Loucy (cell line): ENCODE results near the gene EFEMP1.

Experiments used
- H2AFZ ChIP-seq: fragments of 200-600 bp; sonication (generic); 2 replicates; pipeline ENCODE4 v1.6.0; 2016; ENCODE audit warnings: antibody characterized with exemption, mild to moderate bottlenecking, low read length, moderate library complexity
- H3F3A ChIP-seq: fragments of 200-600 bp; 2 replicates; pipeline ENCODE4 v1.6.0; 2016; ENCODE audit warnings: antibody characterized with exemption, low read depth, mild to moderate bottlenecking
- H3K27me3 ChIP-seq: fragments of 200-600 bp; sonication (generic); 2 replicates; pipeline ENCODE4 v1.6.1; 2014; ENCODE audit warnings: low read length, mild to moderate bottlenecking; ENCODE audit not compliant: insufficient read depth, poor library complexity, severe bottlenecking
- H3K36me3 ChIP-seq: fragments of 200-600 bp; sonication (generic); 2 replicates; pipeline ENCODE4 v1.6.1; 2016; ENCODE audit warnings: low read length; ENCODE audit not compliant: insufficient read depth
- H3K4me1 ChIP-seq: fragments of 200-600 bp; sonication (generic); 2 replicates; pipeline ENCODE4 v1.5.1; 2014; ENCODE audit warnings: low read length, mild to moderate bottlenecking; ENCODE audit not compliant: insufficient read depth, poor library complexity, severe bottlenecking
- H3K4me2 ChIP-seq: fragments of 200-600 bp; sonication (generic); 2 replicates; pipeline ENCODE4 v1.6.0; 2014; ENCODE audit warnings: antibody characterized with exemption, low read length, low read depth, mild to moderate bottlenecking; ENCODE audit not compliant: poor library complexity, severe bottlenecking
- H3K4me3 ChIP-seq: fragments of 200-600 bp; sonication (generic); 2 replicates; pipeline ENCODE4 v1.5.1; 2014; ENCODE audit warnings: low read length, mild to moderate bottlenecking, mixed read lengths; ENCODE audit not compliant: poor library complexity, severe bottlenecking
- H3K79me2 ChIP-seq: fragments of 200-600 bp; sonication (generic); 2 replicates; pipeline ENCODE4 v1.6.1; 2014; ENCODE audit warnings: low read length; ENCODE audit not compliant: insufficient read depth
- H3K9ac ChIP-seq: fragments of 200-600 bp; sonication (generic); 2 replicates; pipeline ENCODE4 v1.6.0; 2014; ENCODE audit warnings: mild to moderate bottlenecking, low read depth, low read length, moderate library complexity; ENCODE audit not compliant: poor library complexity, severe bottlenecking
- H3K9me2 ChIP-seq: fragments of 200-600 bp; sonication (generic); replicated peaks from 2 replicates; pipeline ENCODE4 v1.6.1; 2016; ENCODE audit warnings: low read depth, low read length, mixed read lengths
- H3K9me3 ChIP-seq: fragments of 200-600 bp; sonication (generic); 2 replicates; pipeline ENCODE4 v1.6.1; 2014; ENCODE audit warnings: mild to moderate bottlenecking, antibody characterized with exemption, low read length, low read depth; ENCODE audit not compliant: insufficient read depth
- H4K20me1 ChIP-seq: fragments of 200-600 bp; sonication (generic); 2 replicates; pipeline ENCODE4 v1.6.0; 2014; ENCODE audit warnings: antibody characterized with exemption, low read length, mild to moderate bottlenecking; ENCODE audit not compliant: insufficient read depth, poor library complexity, severe bottlenecking
- CTCF ChIP-seq: fragments of 200-600 bp; sonication (generic); conservative IDR thresholded peaks from 2 replicates; pipeline ENCODE4 v1.5.1; 2014; ENCODE audit warnings: mild to moderate bottlenecking, antibody characterized with exemption, low read length
- EZH2phosphoT487 ChIP-seq: fragments of 200-600 bp; IDR thresholded peaks from 2 replicates; pipeline ENCODE4 v1.6.1; 2018; ENCODE audit warnings: antibody characterized with exemption, mild to moderate bottlenecking, moderate library complexity, borderline replicate concordance

EFEMP1 gene

GRCh38 chr2:55917713-55918390, 5.7 kb downstream of the EFEMP1 start:
- TF ChIP-seq CTCF (no peak), EZH2phosphoT487 (no peak)
- Histone ChIP-seq H3F3A (no peaks in the 10 kb centered on the region), H3K79me2 (no peaks in the 10 kb centered on the region), H3K9me3 (no peaks in the 10 kb centered on the region), H3K4me2 (no peak overlapping the region), H3K27me3 (no peaks in the 10 kb centered on the region), H3K36me3 (no peaks in the 10 kb centered on the region), H4K20me1 (no peaks in the 10 kb centered on the region), H3K4me3 (no peak overlapping the region), H3K4me1 (no peaks in the 10 kb centered on the region), H3K9ac (no peak overlapping the region), H2AFZ (no peak overlapping the region), H3K9me2 (no peaks in the 10 kb centered on the region)

- no peaks in the 10 kb centered on the region for H4K20me1 ChIP-seq
- no peaks in the 10 kb centered on the region for H3K4me1 ChIP-seq
- no peaks in the 10 kb centered on the region for H3K79me2 ChIP-seq
- no peak overlapping the region for H3K4me3 ChIP-seq
- H3F3A ChIP-seq, result no peaks in the 10 kb centered on the region
- no peaks in the 10 kb centered on the region for H3K36me3 ChIP-seq
- H3K4me2 ChIP-seq, result no peak overlapping the region
- H2AFZ ChIP-seq, result no peak overlapping the region
- no peak overlapping the region for H3K9ac ChIP-seq
- no peaks in the 10 kb centered on the region for H3K9me3 ChIP-seq
- no peaks in the 10 kb centered on the region for H3K27me3 ChIP-seq
- H3K9me2 ChIP-seq, result no peaks in the 10 kb centered on the region
- TF ChIP-seq EZH2phosphoT487, result no peak
Observed at GRCh38 chr2:55917117-55917516, 6.5 kb downstream of the EFEMP1 start.

- Histone ChIP-seq H4K20me1 (no peaks in the 10 kb centered on the region), H3K4me2 (no peak overlapping the region), H3F3A (no peaks in the 10 kb centered on the region), H3K9me3 (no peaks in the 10 kb centered on the region), H3K27me3 (no peaks in the 10 kb centered on the region), H3K4me1 (no peaks in the 10 kb centered on the region), H3K79me2 (no peaks in the 10 kb centered on the region), H3K9me2 (no peaks in the 10 kb centered on the region), H3K36me3 (no peaks in the 10 kb centered on the region), H3K9ac (no peak overlapping the region), H2AFZ (no peak overlapping the region), H3K4me3 (no peak overlapping the region)
- TF ChIP-seq EZH2phosphoT487 (no peak), CTCF (no peak)
Observed at GRCh38 chr2:55916473-55917049, 7.0 kb downstream of the EFEMP1 start.

GRCh38 chr2:55914786-55915185, 8.8 kb downstream of the EFEMP1 start:
- TF ChIP-seq CTCF (no peak), EZH2phosphoT487 (no peak)
- Histone ChIP-seq H3K4me3 (no peak overlapping the region), H3K27me3 (no peaks in the 10 kb centered on the region), H3K79me2 (no peaks in the 10 kb centered on the region), H3K9ac (no peak overlapping the region), H2AFZ (no peak overlapping the region), H3K9me2 (no peaks in the 10 kb centered on the region), H3K36me3 (no peaks in the 10 kb centered on the region), H3K4me1 (no peaks in the 10 kb centered on the region), H3F3A (no peaks in the 10 kb centered on the region), H3K9me3 (no peaks in the 10 kb centered on the region), H4K20me1 (no peaks in the 10 kb centered on the region), H3K4me2 (no peak overlapping the region)
